H1 (cell line): Measurements from ENCODE around the gene SLC38A8. TPM values are rescaled to one million over a fixed set of nuclear protein-coding genes. Genes with fewer than 3 reads are reported as not detected.

Experiments used
- CTCF ChIA-PET: fragments of 300-600 bp; sonication (Branson Sonifier 250); formaldehyde crosslinking; loops from one replicate; lab custom pipeline; 2021; ENCODE audit not compliant: partially characterized antibody; lab: Charles Lee
- POLR2A ChIA-PET: fragments of 300-600 bp; sonication (Branson Sonifier 250); formaldehyde crosslinking; loops from one replicate; lab custom pipeline; 2021; ENCODE audit warnings: inconsistent platforms; ENCODE audit not compliant: partially characterized antibody; lab: Charles Lee
- DNase-seq, 2 experiments: peaks; one replicate each; pipeline versions ENCODE4 v3.0.0 to v3.0.0-alpha.2; 2010 to 2022; ENCODE audit warnings: low spot score in 2 of 2, low read depth in 1 of 2, mixed read lengths in 1 of 2
- FAIRE-seq: peaks from 2 replicates; lab custom pipeline; 2011; peaks lifted over from hg19 to GRCh38; lab: Jason Lieb, UNC
- H2AFZ ChIP-seq: 2 replicates; pipeline ENCODE4 v1.8.1; 2012; ENCODE audit warnings: low read length, inconsistent platforms
- H2AK5ac ChIP-seq: 2 replicates; pipeline ENCODE4 v1.6.1; 2013; ENCODE audit warnings: low read depth, low read length
- H2BK120ac ChIP-seq: replicated peaks from 2 replicates; pipeline ENCODE3; 2013; ENCODE audit warnings: low read depth, low read length, inconsistent platforms
- H2BK12ac ChIP-seq: 2 replicates; pipeline ENCODE4 v1.6.1; 2013; ENCODE audit warnings: low read depth, low read length
- H2BK15ac ChIP-seq: 2 replicates; pipeline ENCODE4 v1.6.1; 2013; ENCODE audit warnings: low read length
- H2BK20ac ChIP-seq: 2 replicates; pipeline ENCODE4 v1.6.1; 2013; ENCODE audit warnings: low read length
- H2BK5ac ChIP-seq: 2 replicates; pipeline ENCODE4 v1.6.1; 2013; ENCODE audit warnings: low read depth, low read length
- H3K14ac ChIP-seq: 2 replicates; pipeline ENCODE4 v1.6.1; 2013; ENCODE audit warnings: inconsistent platforms; ENCODE audit not compliant: insufficient read length
- H3K18ac ChIP-seq: 2 replicates; pipeline ENCODE4 v1.6.1; 2013; ENCODE audit warnings: low read length; ENCODE audit errors: extremely low read depth
- H3K23ac ChIP-seq: 2 replicates; pipeline ENCODE4 v1.6.1; 2013; ENCODE audit warnings: inconsistent platforms; ENCODE audit not compliant: insufficient read length
- H3K23me2 ChIP-seq: 2 replicates; pipeline ENCODE4 v1.6.1; 2013; ENCODE audit warnings: low read depth, low read length
- H3K27ac ChIP-seq: 2 replicates; pipeline ENCODE4 v1.6.1; 2011; ENCODE audit warnings: low read depth, low read length, inconsistent platforms
- H3K27me3 ChIP-seq, 4 experiments: replicated peaks in 1 of 4; 1 replicate in 1 of 4; 2 replicates in 3 of 4; pipeline versions ENCODE4 v1.6.1 to v1.8.1; 2011 to 2013; ENCODE audit warnings: low read length in 3 of 4, mild to moderate bottlenecking in 3 of 4, inconsistent platforms in 2 of 4, mixed read lengths in 2 of 4, moderate library complexity in 1 of 4; ENCODE audit not compliant: control insufficient read depth in 3 of 4, insufficient read depth in 3 of 4; ENCODE audit errors: extremely low read depth in 1 of 4
- H3K36me3 ChIP-seq, 4 experiments: 2 replicates each; pipeline versions ENCODE4 v1.6.1 to v1.8.1; 2011 to 2013; ENCODE audit warnings: mild to moderate bottlenecking in 4 of 4, low read length in 3 of 4, moderate library complexity in 2 of 4, control low read depth in 1 of 4, inconsistent platforms in 1 of 4; ENCODE audit not compliant: insufficient read depth in 4 of 4, control insufficient read depth in 2 of 4
- H3K4ac ChIP-seq: replicated peaks from 2 replicates; pipeline ENCODE3; 2013; ENCODE audit warnings: low read length, low read depth, mixed read lengths, inconsistent platforms; ENCODE audit not compliant: insufficient read length
- H3K4me1 ChIP-seq, 4 experiments: replicated peaks in 1 of 4; 1 replicate in 1 of 4; 2 replicates in 3 of 4; pipeline versions ENCODE4 v1.6.1 to v1.8.1; 2011 to 2013; ENCODE audit warnings: low read length in 3 of 4, inconsistent platforms in 2 of 4, mixed read lengths in 1 of 4; ENCODE audit not compliant: insufficient read depth in 4 of 4, control insufficient read depth in 3 of 4
- H3K4me2 ChIP-seq, 2 experiments: 2 replicates each; pipeline versions ENCODE4 v1.6.1 to v1.8.1; 2011 to 2013; ENCODE audit warnings: low read depth in 2 of 2, low read length in 2 of 2, control low read depth in 1 of 2, inconsistent platforms in 1 of 2, mild to moderate bottlenecking in 1 of 2; ENCODE audit not compliant: insufficient read depth in 1 of 2
- H3K4me3 ChIP-seq, 4 experiments: fragments of 200-600, 300-600 bp in 1 of 4; sonication (generic), shearing (Covaris generic), sonication (Bioruptor Twin) in 1 of 4; 2 replicates each; pipeline versions ENCODE4 v1.5.1 to v1.8.1; 2011 to 2016; ENCODE audit warnings: low read length in 4 of 4, low read depth in 3 of 4, control low read depth in 2 of 4, inconsistent platforms in 2 of 4, mild to moderate bottlenecking in 2 of 4, mixed read lengths in 1 of 4, moderate library complexity in 1 of 4; ENCODE audit not compliant: insufficient read depth in 2 of 4; ENCODE audit errors: extremely low read depth in 1 of 4
- H3K56ac ChIP-seq: replicated peaks from 2 replicates; pipeline ENCODE3; 2013; ENCODE audit warnings: low read depth, mild to moderate bottlenecking, mixed read lengths, low read length, inconsistent platforms; ENCODE audit not compliant: insufficient read length
- H3K79me1 ChIP-seq: 2 replicates; pipeline ENCODE4 v1.6.1; 2013; ENCODE audit warnings: low read depth, low read length, control low read depth
- H3K79me2 ChIP-seq, 2 experiments: 2 replicates each; pipeline versions ENCODE4 v1.6.1 to v1.8.1; 2012 to 2013; ENCODE audit warnings: low read length in 2 of 2, mild to moderate bottlenecking in 2 of 2, inconsistent platforms in 1 of 2; ENCODE audit not compliant: insufficient read depth in 2 of 2, control insufficient read depth in 1 of 2
- H3K9ac ChIP-seq, 4 experiments: replicated peaks in 1 of 4; 1 replicate in 1 of 4; 2 replicates in 3 of 4; pipeline versions ENCODE4 v1.6.1 to v1.8.1; 2011 to 2013; ENCODE audit warnings: low read depth in 3 of 4, low read length in 3 of 4, control low read depth in 2 of 4, mild to moderate bottlenecking in 2 of 4, moderate library complexity in 2 of 4, inconsistent platforms in 1 of 4; ENCODE audit errors: extremely low read depth in 1 of 4
- H3K9me3 ChIP-seq, 2 experiments: 2 replicates each; pipeline versions ENCODE4 v1.6.1 to v1.8.1; 2012 to 2013; ENCODE audit warnings: mild to moderate bottlenecking in 2 of 2, moderate library complexity in 2 of 2, control low read depth in 1 of 2, inconsistent platforms in 1 of 2, low read depth in 1 of 2, low read length in 1 of 2, mixed read lengths in 1 of 2; ENCODE audit not compliant: insufficient read depth in 2 of 2
- H4K20me1 ChIP-seq, 2 experiments: replicated peaks in 1 of 2; 2 replicates each; pipeline versions ENCODE3 to v1.8.1; 2011 to 2013; ENCODE audit warnings: inconsistent platforms in 2 of 2, low read length in 2 of 2, mild to moderate bottlenecking in 1 of 2; ENCODE audit not compliant: insufficient read depth in 2 of 2, control insufficient read depth in 1 of 2
- H4K5ac ChIP-seq: 2 replicates; pipeline ENCODE4 v1.6.1; 2013; ENCODE audit warnings: low read length, low read depth, mixed read lengths, inconsistent platforms; ENCODE audit not compliant: insufficient read length
- H4K8ac ChIP-seq: 2 replicates; pipeline ENCODE4 v1.8.0; 2013; ENCODE audit warnings: mild to moderate bottlenecking, moderate library complexity, low read length, inconsistent platforms; ENCODE audit not compliant: insufficient read depth; ENCODE audit errors: extremely low read depth
- H4K91ac ChIP-seq: replicated peaks from 2 replicates; pipeline ENCODE3; 2013; ENCODE audit warnings: low read length, mixed read lengths, inconsistent platforms; ENCODE audit not compliant: insufficient read length
- CEBPB ChIP-seq: IDR thresholded peaks from 2 replicates; pipeline ENCODE4 v1.6.1; 2012; ENCODE audit warnings: low read depth, low read length
- CREB1 ChIP-seq: IDR thresholded peaks from 2 replicates; pipeline ENCODE4 v1.6.1; 2012; ENCODE audit warnings: inconsistent platforms
- CTBP2 ChIP-seq: IDR thresholded peaks from 2 replicates; pipeline ENCODE4 v1.7.0; 2011; ENCODE audit warnings: borderline replicate concordance, mild to moderate bottlenecking, moderate library complexity, mixed read lengths, low read length; ENCODE audit not compliant: insufficient read depth, insufficient read length
- EP300 ChIP-seq, 2 experiments: IDR thresholded peaks; 1 replicate in 1 of 2; 2 replicates in 1 of 2; pipeline ENCODE4 v1.6.1; 2011 to 2012; ENCODE audit warnings: low read depth in 2 of 2, low read length in 2 of 2, mild to moderate bottlenecking in 2 of 2, borderline replicate concordance in 1 of 2, inconsistent platforms in 1 of 2, moderate library complexity in 1 of 2
- GABPA ChIP-seq: IDR thresholded peaks from 2 replicates; pipeline ENCODE4 v1.6.1; 2011; ENCODE audit warnings: mild to moderate bottlenecking, low read length, moderate library complexity, borderline replicate concordance; ENCODE audit not compliant: insufficient read depth
- HDAC2 ChIP-seq, 2 experiments: fragments of 300-600 bp in 1 of 2; sonication (generic) in 1 of 2; IDR thresholded peaks; 2 replicates each; pipeline ENCODE4 v1.6.1; 2011 to 2012; ENCODE audit warnings: low read depth in 2 of 2, low read length in 2 of 2, mild to moderate bottlenecking in 2 of 2, moderate library complexity in 2 of 2, borderline replicate concordance in 1 of 2, inconsistent platforms in 1 of 2
- HDAC6 ChIP-seq: IDR thresholded peaks from one replicate; pipeline ENCODE4 v1.7.1; 2012; ENCODE audit warnings: low read depth, mild to moderate bottlenecking, inconsistent platforms, low read length, moderate library complexity
- KDM5A ChIP-seq: fragments of 200-600 bp; IDR thresholded peaks from 2 replicates; pipeline ENCODE4 v1.7.1; 2012; ENCODE audit warnings: mild to moderate bottlenecking, low read length, inconsistent platforms, mixed read lengths
- MAX ChIP-seq: IDR thresholded peaks from 2 replicates; pipeline ENCODE4 v1.6.1; 2012; ENCODE audit warnings: inconsistent platforms
- NRF1 ChIP-seq: IDR thresholded peaks from 2 replicates; pipeline ENCODE4 v1.6.1; 2011; ENCODE audit warnings: mild to moderate bottlenecking, low read depth, low read length, improper control_type of control experiment
- POLR2AphosphoS5 ChIP-seq: IDR thresholded peaks from 2 replicates; pipeline ENCODE4 v1.6.1; 2011; ENCODE audit warnings: low read depth, low read length
- SP4 ChIP-seq: IDR thresholded peaks from 2 replicates; pipeline ENCODE4 v1.6.1; 2012; ENCODE audit warnings: low read length, inconsistent platforms
- TCF12 ChIP-seq: IDR thresholded peaks from 2 replicates; pipeline ENCODE4 v1.6.1; 2011; ENCODE audit warnings: low read depth, mild to moderate bottlenecking, low read length
- TEAD4 ChIP-seq: IDR thresholded peaks from 2 replicates; pipeline ENCODE4 v1.6.1; 2012; ENCODE audit warnings: low read depth, low read length, inconsistent platforms, mixed read lengths
- WGBS, 2 experiments: shearing (Covaris generic) in 1 of 2; methylation state at CpG; one replicate each; pipeline versions ENCODE4 v1.1.6 to v1.1.7; 2013 to 2015; ENCODE audit warnings: low lambda C conversion rate in 2 of 2, mixed read lengths in 2 of 2, inconsistent platforms in 1 of 2, low coverage in 1 of 2, missing lambda C conversion rate in 1 of 2; ENCODE audit not compliant: insufficient replicate concordance in 2 of 2, insufficient coverage in 1 of 2, insufficient read length in 1 of 2; ENCODE audit errors: extremely low coverage in 1 of 2, missing lambda C conversion rate in 1 of 2; 5-methylcytosine and 5-hydroxymethylcytosine counted together
- polyA plus RNA-seq, 7 experiments: library from polyadenylated mRNA; depleted of rRNA in 3 of 7; stranded (reverse) in 5 of 7; unstranded in 2 of 7; fragments of >200 nt in 5 of 7; fragments of 200-250 nt in 2 of 7; gene quantifications; 1 replicate in 5 of 7; 2 replicates in 1 of 7; 4 replicates in 1 of 7; pipeline versions ENCODE4 v1.2.1 to v1.2.3, GENCODE V29; 2011 to 2013; ENCODE audit warnings: missing spikeins in 2 of 7, mixed read lengths in 2 of 7
- total RNA-seq: library from RNA; stranded (reverse); fragmentation: NEBNext Ultra II Directional; extraction: Animal tissue kit (Norgen Biotek cat#: 25700); gene quantifications from 2 replicates; pipeline ENCODE4 v1.2.1, GENCODE V29; 2021

Gene SLC38A8
- total and polyA plus RNA-seq, 2 of the 8 experiments (the other 6 are each of a cell fraction or from before 2014, with no cell fraction given): 0.08 TPM; not detected in 1

- no peak overlapping the region for H3K18ac ChIP-seq
- WGBS, 2 experiments: 83% methylated on average over 6 of the region's 6 CpGs; no CpG with 5 or more reads in 1 of the 2 experiments
- no peak overlapping the region for H2BK20ac ChIP-seq
- no peak overlapping the region for H3K4me2 ChIP-seq
- H2AK5ac ChIP-seq: no peak overlapping the region
- no peaks in the 10 kb centered on the region for H3K4me1 ChIP-seq
- H3K27me3 ChIP-seq: no peaks in the 10 kb centered on the region
- no peak overlapping the region for H4K5ac ChIP-seq
- POLR2A ChIA-PET: interaction anchor here (0.9 kb wide), 1 partner anchor 11 kb away, joined by 4 read pairs; no protein-coding TSS in a partner anchor
- no peak overlapping the region for H4K8ac ChIP-seq
- no peak overlapping the region for H3K14ac ChIP-seq
- no peak overlapping the region for H2BK5ac ChIP-seq
- no peak overlapping the region for H3K27ac ChIP-seq
- H3K9ac ChIP-seq: no peak overlapping the region
- DNase-seq (no peak), FAIRE-seq (no peak)
- H2AFZ ChIP-seq: no peak overlapping the region
- no peak overlapping the region for H2BK120ac ChIP-seq
- no peak overlapping the region for H3K23ac ChIP-seq
- no peak overlapping the region for H2BK15ac ChIP-seq
- CTCF ChIA-PET: interaction anchor here (0.7 to 10.5 kb wide), 20 partner anchors 11 to 653 kb away, joined by 3 to 93 read pairs (median 4); partner anchors contain the start of gene MBTPS1
- H3K79me1 ChIP-seq: no peaks in the 10 kb centered on the region; the same call in 1 of the 2 replicates
- H3K4me3 ChIP-seq: no peak overlapping the region
- H4K91ac ChIP-seq: no peak overlapping the region
- H3K56ac ChIP-seq: no peak overlapping the region
- no peaks in the 10 kb centered on the region for H3K9me3 ChIP-seq
- H3K36me3 ChIP-seq: peaks cover 18 to 64% (median 42%) of the 10 kb centered on the region in 4 experiments; a peak in 7 of 8 replicates
- H3K79me2 ChIP-seq: no peaks in the 10 kb centered on the region
- H2BK12ac ChIP-seq: no peak overlapping the region
- no peak overlapping the region for H3K4ac ChIP-seq
- no peaks in the 10 kb centered on the region for H3K23me2 ChIP-seq
- peaks cover 0 to 8% of the 10 kb centered on the region in 2 experiments for H4K20me1 ChIP-seq
- TF ChIP-seq NRF1 (no peak), SP4 (no peak), GABPA (no peak), CREB1 (no peak), HDAC6 (no peak), CTBP2 (no peak), CEBPB (no peak), TCF12 (no peak), KDM5A (no peak), MAX (no peak), TEAD4 (no peak), HDAC2 (IDR thresholded peaks at IDR 0.05; ENCODE audit: borderline replicate concordance in 1 of 2, low read depth in 2 of 2, low read length in 2 of 2) (no peak), POLR2AphosphoS5 (no peak), EP300 (IDR thresholded peaks at IDR 0.05; ENCODE audit: borderline replicate concordance in 1 of 2, low read depth in 2 of 2, low read length in 2 of 2) (no peak)
These were observed 43.2 kb upstream of the SLC38A8 start for GRCh38 chr16:84085773-84086172.
